HepG2 (cell line): Measurements from ENCODE around the gene ERF.

Experiments
- CTCF ChIP-seq: sonication (generic); formaldehyde crosslinking; IDR thresholded peaks from 2 replicates; pipeline ENCODE4 v1.5.0; 2020; ENCODE audit warnings: mild to moderate bottlenecking, missing genetic modification reagents, moderate library complexity
- FOSL1 ChIP-seq: sonication (generic); formaldehyde crosslinking; IDR thresholded peaks from 2 replicates; pipeline ENCODE4 v1.9.0; 2021; ENCODE audit warnings: missing genetic modification reagents, borderline replicate concordance
- MIXL1 ChIP-seq: IDR thresholded peaks from 2 replicates; pipeline ENCODE4 v1.6.1; 2016
- SIN3A ChIP-seq: IDR thresholded peaks from 2 replicates; pipeline ENCODE4 v1.6.1; 2011; ENCODE audit warnings: low read depth, mild to moderate bottlenecking, control low read depth, low read length, borderline replicate concordance
- STAG1 ChIP-seq: sonication (generic); formaldehyde crosslinking; IDR thresholded peaks from 2 replicates; pipeline ENCODE4 v1.4.0; 2020; ENCODE audit warnings: missing genetic modification reagents
- YEATS2 ChIP-seq: sonication (generic); formaldehyde crosslinking; IDR thresholded peaks from 2 replicates; pipeline ENCODE4 v1.4.0; 2020; ENCODE audit warnings: missing genetic modification reagents, borderline replicate concordance
- ZBTB20 ChIP-seq: sonication (generic); formaldehyde crosslinking; IDR thresholded peaks from 2 replicates; pipeline ENCODE4 v1.8.1; 2023; ENCODE audit warnings: missing genetic modification reagents, low read depth, mild to moderate bottlenecking, borderline replicate concordance
- ZBTB3 ChIP-seq: sonication (generic); formaldehyde crosslinking; IDR thresholded peaks from 2 replicates; pipeline ENCODE4 v1.4.0; 2020; ENCODE audit warnings: low read depth, mild to moderate bottlenecking, moderate library complexity, missing genetic modification reagents, borderline replicate concordance
- ZFAT ChIP-seq: sonication (generic); formaldehyde crosslinking; conservative IDR thresholded peaks from 2 replicates; pipeline ENCODE4 v1.8.1; 2023; ENCODE audit warnings: missing genetic modification reagents, inconsistent platforms
- ZFP41 ChIP-seq: sonication (generic); formaldehyde crosslinking; IDR thresholded peaks from 2 replicates; pipeline ENCODE4 v1.4.0; 2020; ENCODE audit warnings: mild to moderate bottlenecking, missing genetic modification reagents, borderline replicate concordance
- ZFYVE20 ChIP-seq: sonication (generic); formaldehyde crosslinking; IDR thresholded peaks from 2 replicates; pipeline ENCODE4 v1.8.0; 2023; ENCODE audit warnings: low read depth, mild to moderate bottlenecking, moderate library complexity, missing genetic modification reagents, borderline replicate concordance

- TF ChIP-seq YEATS2 (CRISPR knock-in tag): no peak
- no peak for TF ChIP-seq SIN3A
- TF ChIP-seq ZFAT (CRISPR knock-in tag): no peak
- no peak for TF ChIP-seq ZFYVE20 (CRISPR knock-in tag)
- no peak for TF ChIP-seq ZBTB3
- no peak for TF ChIP-seq ZFP41 (CRISPR knock-in tag)
- TF ChIP-seq CTCF: no peak
- TF ChIP-seq STAG1 (CRISPR knock-in tag): no peak
- TF ChIP-seq MIXL1 (CRISPR knock-in tag): no peak
- TF ChIP-seq ZBTB20 (CRISPR knock-in tag): no peak
- TF ChIP-seq FOSL1 (CRISPR knock-in tag): no peak
These were observed 21.4 kb upstream of the ERF start for GRCh38 chr19:42276284-42276683.
